ENCODE results near the gene RARA. TPM values are rescaled to one million over a fixed set of nuclear protein-coding genes. Genes with fewer than 3 reads are reported as not detected.

The RARA gene
- total RNA-seq, 6 experiments from 2014 or later: 17.7 to 41.9 (median 22.9) TPM

- TF ChIP-seq, protein P1, sequence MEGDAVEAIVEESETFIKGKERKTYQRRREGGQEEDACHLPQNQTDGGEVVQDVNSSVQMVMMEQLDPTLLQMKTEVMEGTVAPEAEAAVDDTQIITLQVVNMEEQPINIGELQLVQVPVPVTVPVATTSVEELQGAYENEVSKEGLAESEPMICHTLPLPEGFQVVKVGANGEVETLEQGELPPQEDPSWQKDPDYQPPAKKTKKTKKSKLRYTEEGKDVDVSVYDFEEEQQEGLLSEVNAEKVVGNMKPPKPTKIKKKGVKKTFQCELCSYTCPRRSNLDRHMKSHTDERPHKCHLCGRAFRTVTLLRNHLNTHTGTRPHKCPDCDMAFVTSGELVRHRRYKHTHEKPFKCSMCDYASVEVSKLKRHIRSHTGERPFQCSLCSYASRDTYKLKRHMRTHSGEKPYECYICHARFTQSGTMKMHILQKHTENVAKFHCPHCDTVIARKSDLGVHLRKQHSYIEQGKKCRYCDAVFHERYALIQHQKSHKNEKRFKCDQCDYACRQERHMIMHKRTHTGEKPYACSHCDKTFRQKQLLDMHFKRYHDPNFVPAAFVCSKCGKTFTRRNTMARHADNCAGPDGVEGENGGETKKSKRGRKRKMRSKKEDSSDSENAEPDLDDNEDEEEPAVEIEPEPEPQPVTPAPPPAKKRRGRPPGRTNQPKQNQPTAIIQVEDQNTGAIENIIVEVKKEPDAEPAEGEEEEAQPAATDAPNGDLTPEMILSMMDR (IDR thresholded peaks at IDR 0.05): no peak
- no peak for TF ChIP-seq POLR2A (IDR thresholded peaks at IDR 0.05)
- no peak overlapping the region for H3K27ac ChIP-seq
- peak in 2 of 3 donors; percentile 49 to 54 for DNase-seq
- peaks cover 0 to 42% (median 24%) of the 10 kb centered on the region in 4 donors for H3K4me1 ChIP-seq
- H3K9me3 ChIP-seq: no peaks in the 10 kb centered on the region
- WGBS (ENCODE audit: insufficient coverage, low coverage, low lambda C conversion rate, missing lambda C conversion rate): 41% methylated on average over 8 of the region's 19 CpGs
- H3K27me3 ChIP-seq: no peaks in the 10 kb centered on the region
- intact Hi-C loops (cut with DNase I): loop anchor here in 1 of 2 donors (5.0 kb wide), 2 partner anchors 50 to 60 kb away; partner anchors contain the start of genes RARA and TOP2A
- no peak for ATAC-seq
- H3K4me3 ChIP-seq: no peak overlapping the region
- peaks cover 0 to 19% (median 10%) of the 10 kb centered on the region in 4 donors for H3K36me3 ChIP-seq
Observed at GRCh38 chr17:40356990-40357881, 48.3 kb downstream of the RARA start.

- intact Hi-C loops (cut with DNase I): loop anchor here in 1 of 2 donors (5.0 kb wide), 2 partner anchors 51 to 59 kb away; partner anchors contain the start of genes RARA and TOP2A
- H3K4me1 ChIP-seq: peaks cover 0 to 30% (median 15%) of the 10 kb centered on the region in 4 donors
- H3K9me3 ChIP-seq: no peaks in the 10 kb centered on the region
- H3K4me3 ChIP-seq: peak overlapping the region in 1 of 3 donors; percentile 33
- H3K36me3 ChIP-seq: peaks cover 0 to 19% (median 9%) of the 10 kb centered on the region in 4 donors
- TF ChIP-seq, protein P1 (IDR thresholded peaks at IDR 0.05): peak; percentile 95 to 99 (median 99)
- TF ChIP-seq POLR2A (IDR thresholded peaks at IDR 0.05): no peak
- 8% methylated on average over 17 of the region's 17 CpGs for WGBS (ENCODE audit: insufficient coverage, low coverage, low lambda C conversion rate, missing lambda C conversion rate)
- H3K27ac ChIP-seq: no peak overlapping the region
- DNase-seq (peak; percentile 89), ATAC-seq (peak; percentile 61 to 75 (median 68))
- H3K27me3 ChIP-seq: no peaks in the 10 kb centered on the region
Observed at GRCh38 chr17:40358323-40359038, 49.5 kb downstream of the RARA start.

DNA sequence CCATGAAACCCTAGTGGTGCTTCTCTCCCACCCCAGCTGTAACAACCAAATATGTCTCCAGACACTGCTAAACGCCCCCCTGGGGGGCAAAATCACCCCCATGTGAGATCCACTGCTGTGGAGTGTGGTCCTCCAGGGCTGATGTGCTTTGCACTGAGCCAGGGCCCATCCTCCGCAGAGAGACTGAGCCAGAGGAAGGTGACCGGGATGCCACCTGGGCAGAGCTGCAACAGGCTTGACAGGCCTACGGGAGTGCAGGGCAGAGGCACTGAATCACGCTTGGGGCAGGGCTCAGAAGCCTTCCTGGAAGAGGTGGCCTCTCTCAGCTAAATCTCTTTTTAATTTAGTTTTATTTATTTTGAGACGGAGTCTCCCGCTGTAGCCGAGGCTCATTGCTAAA is 51.1 kb downstream of the RARA start:
- no peak for TF ChIP-seq POLR2A (IDR thresholded peaks at IDR 0.05)
- TF ChIP-seq, protein P1 (IDR thresholded peaks at IDR 0.05): no peak
- 93% methylated on average over 5 of the region's 8 CpGs for WGBS (ENCODE audit: insufficient coverage, low coverage, low lambda C conversion rate, missing lambda C conversion rate)
- peaks cover 0 to 15% (median 8%) of the 10 kb centered on the region in 4 donors for H3K36me3 ChIP-seq
- H3K27me3 ChIP-seq: no peaks in the 10 kb centered on the region
- no peak overlapping the region for H3K4me3 ChIP-seq
- intact Hi-C loops (cut with DNase I): loop anchor here in 1 of 2 donors (10.0 kb wide), 1 partner anchor 125 kb away; no protein-coding TSS in a partner anchor
- peaks cover 0 to 13% (median 7%) of the 10 kb centered on the region in 4 donors for H3K4me1 ChIP-seq
- no peak for ATAC-seq
- H3K27ac ChIP-seq: no peak overlapping the region
- no peaks in the 10 kb centered on the region for H3K9me3 ChIP-seq
- no peak for DNase-seq

DNA sequence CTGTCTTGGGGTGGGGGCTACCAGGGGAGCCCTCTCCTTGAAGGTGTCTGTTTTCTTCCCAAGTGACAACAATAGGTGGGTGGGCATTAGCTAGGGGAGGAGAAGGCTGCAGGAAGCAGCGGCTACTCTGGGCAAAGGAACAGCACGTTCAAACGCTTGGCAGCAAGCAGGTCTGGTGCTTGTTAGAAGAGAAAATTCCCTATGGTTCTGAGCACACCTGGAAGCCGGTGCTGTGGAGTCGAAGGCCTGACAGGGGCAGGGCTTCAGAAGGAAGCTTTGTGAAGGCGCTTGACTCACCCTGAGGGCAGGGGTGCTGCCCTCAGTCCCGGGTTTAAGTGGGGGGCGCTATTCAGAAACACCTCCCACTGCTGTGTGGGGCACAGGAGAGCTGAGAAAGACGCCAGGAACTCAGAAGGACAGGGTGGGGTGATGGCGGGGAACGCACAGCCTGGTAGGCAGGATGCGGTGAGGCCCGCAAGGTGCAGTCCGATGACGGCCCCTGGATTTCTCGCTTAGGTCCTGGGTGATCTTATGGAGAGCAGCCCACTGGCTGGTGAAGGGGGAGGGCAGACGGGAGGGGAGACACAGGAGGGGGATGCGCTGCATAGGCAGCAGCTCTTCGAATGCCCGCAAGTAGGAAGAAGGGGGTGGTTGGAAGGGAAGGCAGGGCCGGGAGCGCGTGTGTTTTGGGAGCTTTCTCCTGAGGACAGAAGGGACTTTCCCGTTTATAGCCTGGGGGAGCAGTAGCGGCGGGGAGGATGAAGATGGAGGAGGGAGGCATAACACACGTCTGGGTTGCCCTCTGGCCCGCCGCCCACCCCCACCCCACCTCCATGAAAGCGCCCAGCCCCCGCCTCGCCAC is 52.3 kb downstream of the RARA start:
- Histone ChIP-seq H3K27ac (no peak overlapping the region), H3K9me3 (no peaks in the 10 kb centered on the region), H3K4me3 (no peak overlapping the region), H3K4me1 (peaks cover 0 to 6% (median 1%) of the 10 kb centered on the region in 4 donors), H3K27me3 (no peaks in the 10 kb centered on the region), H3K36me3 (peaks cover 0 to 3% (median 1%) of the 10 kb centered on the region in 4 donors)
- TF ChIP-seq, protein P1 (IDR thresholded peaks at IDR 0.05): no peak
- TF ChIP-seq POLR2A (IDR thresholded peaks at IDR 0.05): no peak
- ATAC-seq (no peak), DNase-seq (peak in 1 of 3 donors; percentile 43)
- 91% methylated on average over 6 of the region's 32 CpGs for WGBS (ENCODE audit: insufficient coverage, low coverage, low lambda C conversion rate, missing lambda C conversion rate)
- intact Hi-C loops (cut with DNase I): loop anchor here in 1 of 2 donors (10.0 kb wide), 1 partner anchor 124 kb away; no protein-coding TSS in a partner anchor

Measured in right lobe of liver (tissue), 6 donors.